SK-N-SH (cell line): ENCODE data around the gene CDH19. TPM values are rescaled to one million over a fixed set of nuclear protein-coding genes. Genes with fewer than 3 reads are reported as not detected.

Experiments
- CTCF ChIA-PET: fragments of 300-600, 350-600 bp; formaldehyde crosslinking; extraction: SDS; loops from one replicate; lab custom pipeline; 2021; lab: Yijun Ruan, JAX
- POLR2A ChIA-PET: fragments of 350-600 bp; sonication (Branson Sonifier 250); formaldehyde crosslinking; extraction: SDS; loops from one replicate; lab custom pipeline; 2020; ENCODE audit warnings: antibody characterized with exemption, inconsistent platforms; lab: Yijun Ruan, JAX
- DNase-seq: peaks from one replicate; pipeline ENCODE4 v3.0.0; 2012
- H2AFZ ChIP-seq: fragments of 200-600 bp; sonication (generic); 2 replicates; pipeline ENCODE4 v1.8.1; 2016; ENCODE audit warnings: antibody characterized with exemption, mild to moderate bottlenecking, low read depth
- H3F3A ChIP-seq: fragments of 200-600 bp; sonication (generic); replicated peaks from 2 replicates; pipeline ENCODE3; 2016; ENCODE audit warnings: antibody characterized with exemption, mild to moderate bottlenecking; ENCODE audit not compliant: insufficient read depth
- H3K27ac ChIP-seq, 2 experiments: fragments of 200-500 bp in 1 of 2; fragments of 200-600 bp in 1 of 2; sonication (Bioruptor generic) in 1 of 2; sonication (generic), shearing (Covaris generic) in 1 of 2; 2 replicates each; pipeline versions ENCODE4 v1.5.1 to v1.6.1; 2014 to 2016; ENCODE audit warnings: low read depth in 2 of 2, inconsistent platforms in 1 of 2, low read length in 1 of 2, mild to moderate bottlenecking in 1 of 2, mixed read lengths in 1 of 2
- H3K27me3 ChIP-seq: fragments of 200-600 bp; sonication (generic), shearing (Covaris generic); 2 replicates; pipeline ENCODE4 v1.6.1; 2016; ENCODE audit warnings: mixed run types; ENCODE audit not compliant: insufficient read depth
- H3K36me3 ChIP-seq, 2 experiments: fragments of 200-500 bp in 1 of 2; fragments of 200-600 bp in 1 of 2; sonication (Bioruptor generic) in 1 of 2; sonication (generic) in 1 of 2; replicated peaks in 1 of 2; 2 replicates each; pipeline versions ENCODE3 to v1.5.1; 2014 to 2016; ENCODE audit warnings: low read length in 1 of 2, mild to moderate bottlenecking in 1 of 2; ENCODE audit not compliant: insufficient read depth in 2 of 2, control insufficient read depth in 1 of 2
- H3K4me1 ChIP-seq, 2 experiments: fragments of 200-500 bp in 1 of 2; fragments of 200-600 bp in 1 of 2; sonication (Bioruptor generic) in 1 of 2; sonication (generic), shearing (Covaris generic) in 1 of 2; 2 replicates each; pipeline versions ENCODE4 v1.5.1 to v1.6.1; 2014 to 2016; ENCODE audit warnings: low read depth in 1 of 2, low read length in 1 of 2, mixed run types in 1 of 2; ENCODE audit not compliant: insufficient read depth in 2 of 2, control insufficient read depth in 1 of 2
- H3K4me2 ChIP-seq: fragments of 200-600 bp; sonication (generic), shearing (Covaris generic); 2 replicates; pipeline ENCODE4 v1.6.1; 2017; ENCODE audit warnings: mixed run types
- H3K4me3 ChIP-seq, 2 experiments: fragments of 200-500 bp in 1 of 2; fragments of 200-600 bp in 1 of 2; sonication (Bioruptor generic) in 1 of 2; sonication (generic), shearing (Covaris generic) in 1 of 2; 2 replicates each; pipeline versions ENCODE4 v1.5.1 to v1.8.1; 2014 to 2016; ENCODE audit warnings: low read depth in 2 of 2, inconsistent platforms in 1 of 2, low read length in 1 of 2, mild to moderate bottlenecking in 1 of 2, mixed read lengths in 1 of 2, moderate library complexity in 1 of 2
- H3K79me2 ChIP-seq: fragments of 200-600 bp; sonication (generic); 2 replicates; pipeline ENCODE4 v1.8.1; 2017; ENCODE audit warnings: mild to moderate bottlenecking; ENCODE audit not compliant: insufficient read depth
- H3K9ac ChIP-seq: fragments of 200-600 bp; sonication (generic); 2 replicates; pipeline ENCODE4 v1.6.1; 2017; ENCODE audit warnings: mixed run types
- H3K9me2 ChIP-seq: fragments of 200-600 bp; sonication (generic); 2 replicates; pipeline ENCODE4 v1.6.1; 2017; ENCODE audit warnings: mixed run types
- H3K9me3 ChIP-seq: fragments of 200-600 bp; sonication (generic); 2 replicates; pipeline ENCODE4 v1.6.1; 2017; ENCODE audit warnings: mixed run types, mild to moderate bottlenecking, moderate library complexity
- H4K20me1 ChIP-seq: fragments of 200-600 bp; sonication (generic); 2 replicates; pipeline ENCODE4 v1.6.1; 2017; ENCODE audit warnings: mild to moderate bottlenecking, mixed run types; ENCODE audit not compliant: insufficient read depth
- CHD2 ChIP-seq: fragments of 150-350 bp; IDR thresholded peaks from 2 replicates; pipeline ENCODE4 v1.6.1; 2018; ENCODE audit warnings: low read length; ENCODE audit not compliant: partially characterized antibody
- ELF1 ChIP-seq: IDR thresholded peaks from 2 replicates; pipeline ENCODE4 v1.4.0; 2012
- EP300 ChIP-seq, 2 experiments: IDR thresholded peaks; 2 replicates each; pipeline versions ENCODE4 v1.4.0 to v1.6.1; 2012; ENCODE audit warnings: borderline replicate concordance in 1 of 2, low read depth in 1 of 2, low read length in 1 of 2
- FOXJ3 ChIP-seq: sonication (generic); formaldehyde crosslinking; IDR thresholded peaks from 2 replicates; pipeline ENCODE4 v1.5.1; 2020; ENCODE audit warnings: mild to moderate bottlenecking, missing genetic modification reagents
- GABPA ChIP-seq: IDR thresholded peaks from 2 replicates; pipeline ENCODE4 v1.4.0; 2012; ENCODE audit warnings: low read depth, mild to moderate bottlenecking
- IRF3 ChIP-seq: fragments of 150-350 bp; IDR thresholded peaks from 2 replicates; pipeline ENCODE4 v1.6.1; 2016; ENCODE audit warnings: mild to moderate bottlenecking, low read depth, low read length
- MAX ChIP-seq: IDR thresholded peaks from 2 replicates; pipeline ENCODE4 v1.4.0; 2012; ENCODE audit warnings: low read depth
- MEF2A ChIP-seq: IDR thresholded peaks from 2 replicates; pipeline ENCODE4 v1.4.0; 2012; ENCODE audit warnings: low read depth, borderline replicate concordance
- NRF1 ChIP-seq: IDR thresholded peaks from 2 replicates; pipeline ENCODE4 v1.6.1; 2012; ENCODE audit warnings: low read depth, mild to moderate bottlenecking, low read length
- RAD21 ChIP-seq: IDR thresholded peaks from 2 replicates; pipeline ENCODE4 v1.6.1; 2012; ENCODE audit warnings: mild to moderate bottlenecking, low read length
- RCOR1 ChIP-seq: fragments of 150-350 bp; IDR thresholded peaks from 2 replicates; pipeline ENCODE4 v1.6.1; 2017; ENCODE audit warnings: antibody characterized with exemption, low read length
- REST ChIP-seq: IDR thresholded peaks from 2 replicates; pipeline ENCODE4 v1.6.1; 2012; ENCODE audit warnings: mild to moderate bottlenecking, low read depth, low read length, moderate library complexity
- RFX5 ChIP-seq: IDR thresholded peaks from 2 replicates; pipeline ENCODE4 v1.6.1; 2012; ENCODE audit warnings: mild to moderate bottlenecking, improper control_type of control experiment, low read length
- RXRA ChIP-seq: IDR thresholded peaks from 2 replicates; pipeline ENCODE4 v1.4.0; 2012; ENCODE audit warnings: low read depth, mild to moderate bottlenecking, borderline replicate concordance
- SIN3A ChIP-seq: IDR thresholded peaks from 2 replicates; pipeline ENCODE4 v1.6.1; 2012; ENCODE audit warnings: low read depth, mild to moderate bottlenecking, low read length, moderate library complexity, borderline replicate concordance
- TAF1 ChIP-seq: IDR thresholded peaks from 2 replicates; pipeline ENCODE4 v1.6.1; 2012; ENCODE audit warnings: low read depth, mild to moderate bottlenecking, low read length, moderate library complexity, borderline replicate concordance
- TEAD4 ChIP-seq: IDR thresholded peaks from 2 replicates; pipeline ENCODE4 v1.4.0; 2012; ENCODE audit warnings: mild to moderate bottlenecking, borderline replicate concordance; ENCODE audit not compliant: insufficient read depth
- YY1 ChIP-seq: IDR thresholded peaks from 2 replicates; pipeline ENCODE4 v1.4.0; 2012; ENCODE audit warnings: low read depth, mild to moderate bottlenecking
- polyA plus RNA-seq, 3 experiments: library from polyadenylated mRNA; depleted of rRNA; stranded (reverse); fragments of >200 nt; gene quantifications; 2 replicates each; pipeline ENCODE4 v1.2.3, GENCODE V29; 2012

The CDH19 gene
- polyA plus RNA-seq, 1 of the 3 experiments (the other 2 are of a cell fraction) = not detected

GRCh38 chr18:66557091-66557490, 46.8 kb downstream of the CDH19 start:
- Histone ChIP-seq H3K9me2 (no peaks in the 10 kb centered on the region), H3K9ac (no peak overlapping the region), H3K27me3 (no peaks in the 10 kb centered on the region), H3K79me2 (no peaks in the 10 kb centered on the region), H3K36me3 (no peaks in the 10 kb centered on the region), H3K9me3 (no peaks in the 10 kb centered on the region), H3K4me2 (no peak overlapping the region), H3K4me1 (no peaks in the 10 kb centered on the region; a peak in 1 of 4 replicates), H4K20me1 (no peaks in the 10 kb centered on the region), H3K4me3 (no peak overlapping the region), H3K27ac (no peak overlapping the region), H3F3A (no peaks in the 10 kb centered on the region), H2AFZ (no peak overlapping the region)
- no peak for DNase-seq
- POLR2A ChIA-PET = no interaction called here
- no peak for TF ChIP-seq RCOR1
- no peak for TF ChIP-seq TEAD4
- no peak for TF ChIP-seq RFX5
- no peak for TF ChIP-seq EP300 (IDR thresholded peaks at IDR 0.05; ENCODE audit: borderline replicate concordance in 1 of 2, low read depth in 1 of 2, low read length in 1 of 2)
- no peak for TF ChIP-seq CHD2
- TF ChIP-seq IRF3 = no peak
- no peak for TF ChIP-seq TAF1
- no peak for TF ChIP-seq MEF2A
- TF ChIP-seq REST = no peak
- no peak for TF ChIP-seq ELF1
- TF ChIP-seq MAX = no peak
- no peak for TF ChIP-seq NRF1
- TF ChIP-seq RXRA = no peak
- TF ChIP-seq GABPA = no peak
- TF ChIP-seq SIN3A = no peak
- no peak for TF ChIP-seq YY1
- no peak for TF ChIP-seq RAD21
- no peak for TF ChIP-seq FOXJ3 (CRISPR knock-in tag)
- CTCF ChIA-PET = no interaction called here
